ENCODE data around the gene KIAA1217. TPM values are rescaled to one million over a fixed set of nuclear protein-coding genes. Genes with fewer than 3 reads are reported as not detected.

KIAA1217 gene
- total RNA-seq, 3 donors from 2014 or later (not counting 1 experiment from before 2014, with no cell fraction given): not detected

- H3K4me1 Mint-ChIP-seq: no peaks in the 10 kb centered on the region
- Histone ChIP-seq H3K27ac (ENCODE audit: low read length) (no peak overlapping the region), H3K36me3 (ENCODE audit: control insufficient read depth, insufficient read depth, low read length) (no peaks in the 10 kb centered on the region), H3K27me3 (ENCODE audit: control insufficient read depth, insufficient read depth, low read length) (no peaks in the 10 kb centered on the region), H3K4me1 (ENCODE audit: control insufficient read depth, insufficient read depth, low read length) (no peaks in the 10 kb centered on the region), H3K4me3 (ENCODE audit: low read length) (no peak overlapping the region), H3K9me3 (ENCODE audit: control insufficient read depth, insufficient read depth, low read length) (no peaks in the 10 kb centered on the region)
- H3K4me3 Mint-ChIP-seq: no peak overlapping the region
- H3K27me3 Mint-ChIP-seq (ENCODE audit: low read depth in 2 of 2): no peaks in the 10 kb centered on the region
- TF ChIP-seq CTCF (IDR thresholded peaks at IDR 0.05): no peak
- WGBS (ENCODE audit: insufficient coverage): 100% methylated on average over 1 of the region's 1 CpG
- DNase-seq (no peak), ATAC-seq (no peak)
- peaks cover 5% of the 10 kb centered on the region in 2 donors for H3K9me3 Mint-ChIP-seq
- H3K27ac Mint-ChIP-seq: no peak overlapping the region
- H3K36me3 Mint-ChIP-seq: no peaks in the 10 kb centered on the region
- intact Hi-C loops (cut with micrococcal nuclease): no loop called here
Measured at GRCh38 chr10:24184455-24184854, 24.5 kb upstream of the KIAA1217 start.

GRCh38 chr10:24193330-24193729 is 15.6 kb upstream of the KIAA1217 start:
- H3K27ac ChIP-seq (ENCODE audit: low read length): no peak overlapping the region

GRCh38 chr10:24197263-24197662 is 11.7 kb upstream of the KIAA1217 start:
- no peak for ATAC-seq
- no peaks in the 10 kb centered on the region for H3K9me3 Mint-ChIP-seq
- Histone ChIP-seq H3K4me1 (ENCODE audit: control insufficient read depth, insufficient read depth, low read length) (no peaks in the 10 kb centered on the region), H3K27me3 (ENCODE audit: control insufficient read depth, insufficient read depth, low read length) (no peaks in the 10 kb centered on the region), H3K9me3 (ENCODE audit: control insufficient read depth, insufficient read depth, low read length) (no peaks in the 10 kb centered on the region), H3K4me3 (ENCODE audit: low read length) (no peak overlapping the region), H3K27ac (ENCODE audit: low read length) (no peak overlapping the region), H3K36me3 (ENCODE audit: control insufficient read depth, insufficient read depth, low read length) (no peaks in the 10 kb centered on the region)
- intact Hi-C loops (cut with micrococcal nuclease): no loop called here
- no peak overlapping the region for H3K27ac Mint-ChIP-seq
- no peaks in the 10 kb centered on the region for H3K36me3 Mint-ChIP-seq
- 91% methylated on average over 2 of the region's 2 CpGs for WGBS (ENCODE audit: insufficient coverage)
- no peak overlapping the region for H3K4me3 Mint-ChIP-seq
- H3K4me1 Mint-ChIP-seq: no peaks in the 10 kb centered on the region
- TF ChIP-seq CTCF (IDR thresholded peaks at IDR 0.05): no peak
- DNase-seq: no peak
- H3K27me3 Mint-ChIP-seq (ENCODE audit: low read depth in 2 of 2): no peaks in the 10 kb centered on the region

More at GRCh38 chr10:24193330-24193729, 15.6 kb upstream of the KIAA1217 start:
- Mint-ChIP-seq H3K27me3 (ENCODE audit: low read depth in 2 of 2) (no peaks in the 10 kb centered on the region), H3K9me3 (no peaks in the 10 kb centered on the region), H3K4me3 (no peak overlapping the region), H3K27ac (no peak overlapping the region), H3K36me3 (no peaks in the 10 kb centered on the region), H3K4me1 (no peaks in the 10 kb centered on the region)
- H3K9me3 ChIP-seq (ENCODE audit: control insufficient read depth, insufficient read depth, low read length): no peaks in the 10 kb centered on the region
- ATAC-seq (no peak), DNase-seq (no peak)
- 92% methylated on average over 5 of the region's 5 CpGs for WGBS (ENCODE audit: insufficient coverage)
- H3K36me3 ChIP-seq (ENCODE audit: control insufficient read depth, insufficient read depth, low read length): no peaks in the 10 kb centered on the region
- no peak for TF ChIP-seq CTCF (IDR thresholded peaks at IDR 0.05)
- no peaks in the 10 kb centered on the region for H3K27me3 ChIP-seq (ENCODE audit: control insufficient read depth, insufficient read depth, low read length)
- intact Hi-C loops (cut with micrococcal nuclease): no loop called here
- no peaks in the 10 kb centered on the region for H3K4me1 ChIP-seq (ENCODE audit: control insufficient read depth, insufficient read depth, low read length)
- H3K4me3 ChIP-seq (ENCODE audit: low read length): no peak overlapping the region

GRCh38 chr10:24201503-24202180 is 7.3 kb upstream of the KIAA1217 start:
- H3K27ac Mint-ChIP-seq: no peak overlapping the region
- H3K27me3 ChIP-seq (ENCODE audit: control insufficient read depth, insufficient read depth, low read length): no peaks in the 10 kb centered on the region
- no peak overlapping the region for H3K4me3 ChIP-seq (ENCODE audit: low read length)
- H3K36me3 Mint-ChIP-seq: no peaks in the 10 kb centered on the region
- H3K9me3 ChIP-seq (ENCODE audit: control insufficient read depth, insufficient read depth, low read length): no peaks in the 10 kb centered on the region
- H3K27me3 Mint-ChIP-seq (ENCODE audit: low read depth in 2 of 2): no peaks in the 10 kb centered on the region
- H3K9me3 Mint-ChIP-seq: no peaks in the 10 kb centered on the region
- intact Hi-C loops (cut with micrococcal nuclease): no loop called here
- no peak overlapping the region for H3K4me3 Mint-ChIP-seq
- H3K4me1 Mint-ChIP-seq: no peaks in the 10 kb centered on the region
- ATAC-seq: no peak
- WGBS (ENCODE audit: insufficient coverage): 74% methylated on average over 12 of the region's 14 CpGs
- no peak overlapping the region for H3K27ac ChIP-seq (ENCODE audit: low read length)
- H3K36me3 ChIP-seq (ENCODE audit: control insufficient read depth, insufficient read depth, low read length): no peaks in the 10 kb centered on the region
- DNase-seq: no peak
- TF ChIP-seq CTCF (IDR thresholded peaks at IDR 0.05): no peak
- H3K4me1 ChIP-seq (ENCODE audit: control insufficient read depth, insufficient read depth, low read length): no peaks in the 10 kb centered on the region
